Fibroblast of the aortic adventitia (primary cell): ENCODE measurements around the gene ITFG1. TPM values are rescaled to one million over a fixed set of nuclear protein-coding genes. Genes with fewer than 3 reads are reported as not detected.

ENCODE experiments used
- DNase-seq: peaks from one replicate; pipeline ENCODE4 v3.0.0-alpha.2; 2010; ENCODE audit warnings: low read depth
- H3K4me3 ChIP-seq: 2 replicates; pipeline ENCODE4 v1.5.1; 2011; ENCODE audit warnings: low read depth, mild to moderate bottlenecking, control low read depth, low read length, moderate library complexity
- total RNA-seq: library from RNA; depleted of rRNA; stranded (reverse); fragments of >200 nt; gene quantifications from 2 replicates; pipeline ENCODE4 v1.2.3, GENCODE V29; 2012; ENCODE audit warnings: low replicate concordance
- TF ChIP-seq, protein P1 (sequence below): IDR thresholded peaks from 2 replicates; pipeline ENCODE4 v1.5.1; 2011; ENCODE audit warnings: mild to moderate bottlenecking, low read length, control low read depth, inconsistent platforms; ENCODE audit not compliant: insufficient read depth

Gene ITFG1
- total RNA-seq, 1 donor: 62.4 TPM

DNA sequence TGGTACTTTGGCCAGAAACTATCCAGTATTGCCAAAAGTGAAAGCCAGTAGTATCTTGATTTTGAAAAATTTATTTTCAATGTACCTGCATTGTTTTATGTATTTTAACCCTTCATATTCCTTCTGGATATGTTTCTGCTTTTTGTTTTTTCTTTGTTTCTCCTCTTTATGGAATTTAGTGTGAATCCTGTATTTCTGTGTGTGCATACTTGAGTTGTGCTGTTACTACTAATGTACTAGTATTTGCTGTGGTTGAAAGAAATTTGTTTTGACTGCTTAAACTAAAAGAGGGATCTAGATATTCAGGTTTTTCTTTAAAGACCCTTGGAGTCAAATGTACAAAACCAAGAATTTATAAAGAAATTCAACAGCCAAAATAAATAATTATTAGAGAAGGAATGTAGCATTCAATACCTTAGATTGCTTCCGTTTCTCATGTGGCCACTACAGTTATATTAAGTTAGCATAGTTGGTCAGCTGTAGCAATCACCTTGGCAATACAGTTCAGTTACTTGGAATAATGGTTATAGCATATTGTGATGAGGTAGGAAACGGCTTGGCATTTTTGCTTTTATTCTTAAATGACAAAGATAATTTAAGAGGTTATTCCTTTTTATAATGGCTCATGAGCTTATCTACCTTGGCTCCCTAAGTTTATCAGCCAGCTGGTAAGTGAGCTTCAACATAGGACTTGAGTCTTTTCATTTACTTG lies 5.2 kb upstream of the ITFG1 start:
- no peak overlapping the region for H3K4me3 ChIP-seq
- DNase-seq: no peak
- TF ChIP-seq, protein P1, sequence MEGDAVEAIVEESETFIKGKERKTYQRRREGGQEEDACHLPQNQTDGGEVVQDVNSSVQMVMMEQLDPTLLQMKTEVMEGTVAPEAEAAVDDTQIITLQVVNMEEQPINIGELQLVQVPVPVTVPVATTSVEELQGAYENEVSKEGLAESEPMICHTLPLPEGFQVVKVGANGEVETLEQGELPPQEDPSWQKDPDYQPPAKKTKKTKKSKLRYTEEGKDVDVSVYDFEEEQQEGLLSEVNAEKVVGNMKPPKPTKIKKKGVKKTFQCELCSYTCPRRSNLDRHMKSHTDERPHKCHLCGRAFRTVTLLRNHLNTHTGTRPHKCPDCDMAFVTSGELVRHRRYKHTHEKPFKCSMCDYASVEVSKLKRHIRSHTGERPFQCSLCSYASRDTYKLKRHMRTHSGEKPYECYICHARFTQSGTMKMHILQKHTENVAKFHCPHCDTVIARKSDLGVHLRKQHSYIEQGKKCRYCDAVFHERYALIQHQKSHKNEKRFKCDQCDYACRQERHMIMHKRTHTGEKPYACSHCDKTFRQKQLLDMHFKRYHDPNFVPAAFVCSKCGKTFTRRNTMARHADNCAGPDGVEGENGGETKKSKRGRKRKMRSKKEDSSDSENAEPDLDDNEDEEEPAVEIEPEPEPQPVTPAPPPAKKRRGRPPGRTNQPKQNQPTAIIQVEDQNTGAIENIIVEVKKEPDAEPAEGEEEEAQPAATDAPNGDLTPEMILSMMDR: no peak

GRCh38 chr16:47463771-47464624 lies 3.1 kb upstream of the ITFG1 start:
- H3K4me3 ChIP-seq: no peak overlapping the region
- TF ChIP-seq, protein P1: no peak
- no peak for DNase-seq

DNA sequence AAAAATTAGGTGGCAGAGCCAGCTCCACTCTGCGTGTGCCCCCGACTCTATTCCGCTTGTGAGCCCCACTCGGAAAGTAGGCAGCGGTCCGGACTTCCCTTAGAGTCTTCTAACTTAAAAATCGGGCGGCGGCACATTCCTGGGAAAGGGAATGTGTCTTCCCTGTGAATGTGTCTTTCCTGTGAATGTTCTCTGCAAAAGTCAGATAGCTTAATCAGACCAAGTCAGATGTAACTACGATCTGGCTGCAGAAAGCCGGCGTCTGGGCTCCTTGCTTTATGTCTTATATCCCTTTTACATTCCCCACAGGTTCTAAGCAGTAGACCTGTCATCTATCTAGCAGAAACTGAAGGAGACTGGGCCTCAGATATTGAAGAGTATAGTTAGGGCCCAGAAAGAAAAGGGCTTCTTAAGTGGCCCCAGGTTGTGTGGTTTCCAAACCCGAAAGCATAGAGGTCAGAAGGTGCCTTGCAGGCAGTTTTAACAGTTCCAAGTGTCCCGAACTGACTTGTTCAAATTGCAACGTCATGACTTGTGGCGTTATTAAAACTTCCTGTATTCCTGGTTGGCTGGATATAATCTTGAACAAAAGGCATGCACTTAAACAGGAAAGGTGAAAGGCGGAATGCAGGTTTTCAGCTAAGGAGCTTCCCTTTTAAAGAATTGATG lies 869 bp upstream of the ITFG1 start:
- peak; percentile 56 for DNase-seq
- H3K4me3 ChIP-seq: peak overlapping the region; percentile 99
- TF ChIP-seq, protein P1: no peak

- DNase-seq: no peak
- TF ChIP-seq, protein P1: no peak
- H3K4me3 ChIP-seq: peak overlapping the region; percentile 99
These were observed 528 bp downstream of the ITFG1 start for GRCh38 chr16:47460359-47460710.

GRCh38 chr16:47459603-47460002 lies 1.3 kb downstream of the ITFG1 start:
- TF ChIP-seq, protein P1: no peak
- DNase-seq: no peak
- peak overlapping the region; percentile 99 for H3K4me3 ChIP-seq

- TF ChIP-seq, protein P1: no peak
- DNase-seq: no peak
- no peak overlapping the region for H3K4me3 ChIP-seq
These were observed 2.5 kb downstream of the ITFG1 start for GRCh38 chr16:47458331-47458730.
